ENCODE measurements around the gene NF2. TPM values are rescaled to one million over a fixed set of nuclear protein-coding genes. Genes with fewer than 3 reads are reported as not detected.

The NF2 gene
- total and polyA plus RNA-seq, 9 donors: 6.8 to 51.3 (median 30.6) TPM

GRCh38 chr22:29615705-29616327, 12.4 kb downstream of the NF2 start:
- TF ChIP-seq CTCF (IDR thresholded peaks at IDR 0.05) (no peak), EP300 (IDR thresholded peaks at IDR 0.05) (no peak), POLR2A (IDR thresholded peaks at IDR 0.05) (no peak)
- WGBS, 3 donors: 90 to 97% (median 95%) methylated on average over 4 of the region's 4 CpGs
- intact Hi-C loops (cut with DNase I): no loop called here

GRCh38 chr22:29617922-29618629, 14.6 kb downstream of the NF2 start:
- TF ChIP-seq POLR2A (IDR thresholded peaks at IDR 0.05) (no peak), EP300 (IDR thresholded peaks at IDR 0.05) (no peak)
- WGBS, 3 donors: 4 to 8% (median 5%) methylated on average over 2 of the region's 2 CpGs
- Histone ChIP-seq H3K27ac (no peak overlapping the region), H3K27me3 (no peaks in the 10 kb centered on the region), H3K9me3 (no peaks in the 10 kb centered on the region), H3K4me1 (ENCODE audit: insufficient read depth) (peaks cover 6% of the 10 kb centered on the region), H3K36me3 (no peaks in the 10 kb centered on the region), H3K4me3 (no peak overlapping the region)
- intact Hi-C loops (cut with DNase I): no loop called here
- DNase-seq: no peak

More at GRCh38 chr22:29615705-29616327, 12.4 kb downstream of the NF2 start:
- Histone ChIP-seq H3K27ac (no peak overlapping the region), H3K4me1 (ENCODE audit: insufficient read depth) (peaks cover 3% of the 10 kb centered on the region), H3K9me3 (peaks cover 0 to 3% of the 10 kb centered on the region in 2 donors), H3K27me3 (no peaks in the 10 kb centered on the region), H3K4me3 (no peak overlapping the region), H3K36me3 (no peaks in the 10 kb centered on the region)
- no peak for DNase-seq

GRCh38 chr22:29621761-29622526, 18.5 kb downstream of the NF2 start:
- no peaks in the 10 kb centered on the region for H3K36me3 ChIP-seq
- no peak overlapping the region for H3K27ac ChIP-seq
- intact Hi-C loops (cut with DNase I): loop anchor here in 1 of 4 donors (10.0 kb wide), 1 partner anchor 463 kb away; the partner anchor contains the start of gene HORMAD2
- H3K4me3 ChIP-seq: no peak overlapping the region
- no peak for DNase-seq
- peaks cover 14% of the 10 kb centered on the region for H3K4me1 ChIP-seq (ENCODE audit: insufficient read depth)
- H3K9me3 ChIP-seq: no peaks in the 10 kb centered on the region
- whole genome bisulfite sequencing, 3 donors: 43 to 51% (median 45%) methylated on average over 5 of the region's 5 CpGs
- H3K27me3 ChIP-seq: no peaks in the 10 kb centered on the region
- TF ChIP-seq CTCF (IDR thresholded peaks at IDR 0.05): no peak

GRCh38 chr22:29623059-29623458, 19.6 kb downstream of the NF2 start:
- no peak for TF ChIP-seq POLR2A (IDR thresholded peaks at IDR 0.05)
- no peak for TF ChIP-seq EP300 (IDR thresholded peaks at IDR 0.05)
- TF ChIP-seq CTCF (IDR thresholded peaks at IDR 0.05): no peak
- Histone ChIP-seq H3K9me3 (no peaks in the 10 kb centered on the region), H3K27ac (no peak overlapping the region), H3K27me3 (no peaks in the 10 kb centered on the region), H3K4me1 (ENCODE audit: insufficient read depth) (peaks cover 10% of the 10 kb centered on the region), H3K36me3 (no peaks in the 10 kb centered on the region), H3K4me3 (no peak overlapping the region)
- intact Hi-C loops (cut with DNase I): loop anchor here in 1 of 4 donors (10.0 kb wide), 1 partner anchor 462 kb away; the partner anchor contains the start of gene HORMAD2
- WGBS, 3 donors: 84 to 86% (median 85%) methylated on average over 6 of the region's 6 CpGs
- DNase-seq: no peak

All from ovary (tissue), 9 donors.